HCT116 (cell line): Measurements from ENCODE around the gene CLIP2. TPM values are rescaled to one million over a fixed set of nuclear protein-coding genes. Genes with fewer than 3 reads are reported as not detected.
"Not testable (repeated sequence)": the region's sequence is repeated elsewhere in the genome, so short reads cannot be mapped to it uniquely, and the experiment has no call there.

Experiments
- ATAC-seq: fragments of 200-7000 bp; cut with Tn5 transposase; 2 replicates; pipeline ENCODE4 v1.9.1; 2020; ENCODE audit warnings: mild to moderate bottlenecking, moderate library complexity
- BruUV-seq: library from RNA; stranded (reverse); fragments of 400-500 nt; replicated peaks from 2 replicates; lab custom pipeline; 2021; lab: Mats Ljungman, UMichigan
- CTCF ChIA-PET: fragments of 300-600 bp; sonication (Branson Sonifier 250); formaldehyde crosslinking; loops from one replicate; lab custom pipeline; 2021; ENCODE audit warnings: antibody characterized with exemption; lab: Charles Lee
- POLR2A ChIA-PET: fragments of 300-600, 350-600 bp; sonication (Branson Sonifier 250); formaldehyde crosslinking; loops from one replicate; lab custom pipeline; 2021; ENCODE audit warnings: antibody characterized with exemption; lab: Charles Lee
- RAD21 ChIA-PET, 2 experiments: fragments of 300-600 bp; sonication (Branson Sonifier 250); formaldehyde crosslinking; loops; one replicate each; lab custom pipeline; 2023; ENCODE audit warnings: low total read pairs in 2 of 2; ENCODE audit not compliant: uncharacterized antibody in 2 of 2, unreplicated experiment in 2 of 2, low non-redundant PET in 1 of 2; lab: Charles Lee
- DNase-seq: peaks from one replicate; pipeline ENCODE4 v3.0.0-alpha.2; 2010; ENCODE audit warnings: low read depth, low spot score
- H2AFZ ChIP-seq: fragments of 200-600 bp; shearing (Covaris generic), sonication (generic); 2 replicates; pipeline ENCODE4 v1.6.1; 2017; ENCODE audit warnings: low read depth, mixed run types, mixed read lengths, antibody characterized with exemption, low read length; ENCODE audit not compliant: poor library complexity, severe bottlenecking
- H3K27ac ChIP-seq: 2 replicates; pipeline ENCODE4 v1.5.1; 2012; ENCODE audit warnings: low read depth, low read length
- H3K27me3 ChIP-seq: fragments of 200-600 bp; sonication (generic); 2 replicates; pipeline ENCODE4 v1.6.1; 2016; ENCODE audit warnings: mixed run types, low read length, mixed read lengths; ENCODE audit not compliant: insufficient read depth
- H3K36me3 ChIP-seq, 2 experiments: fragments of 200-500 bp in 1 of 2; fragments of 200-600 bp in 1 of 2; sonication (Bioruptor generic) in 1 of 2; sonication (generic) in 1 of 2; 2 replicates each; pipeline versions ENCODE4 v1.5.1 to v1.6.1; 2014 to 2016; ENCODE audit warnings: low read length in 2 of 2, inconsistent platforms in 1 of 2, mixed read lengths in 1 of 2, mixed run types in 1 of 2; ENCODE audit not compliant: insufficient read depth in 2 of 2, control insufficient read depth in 1 of 2
- H3K4me1 ChIP-seq, 2 experiments: fragments of 200-600 bp in 1 of 2; sonication (generic) in 1 of 2; 2 replicates each; pipeline versions ENCODE4 v1.5.1 to v1.6.1; 2012 to 2017; ENCODE audit warnings: low read length in 2 of 2, inconsistent platforms in 1 of 2, mild to moderate bottlenecking in 1 of 2, mixed read lengths in 1 of 2, mixed run types in 1 of 2, moderate library complexity in 1 of 2; ENCODE audit not compliant: insufficient read depth in 2 of 2, control insufficient read depth in 1 of 2
- H3K4me2 ChIP-seq: fragments of 200-600 bp; sonication (generic); 2 replicates; pipeline ENCODE4 v1.6.1; 2017; ENCODE audit warnings: mixed run types, low read length, mixed read lengths
- H3K4me3 ChIP-seq, 2 experiments: fragments of 200-600 bp in 1 of 2; sonication (generic) in 1 of 2; replicated peaks in 1 of 2; 2 replicates each; pipeline ENCODE4 v1.5.1; 2011 to 2016; ENCODE audit warnings: low read length in 2 of 2, control low read depth in 1 of 2, low read depth in 1 of 2, mild to moderate bottlenecking in 1 of 2, mixed read lengths in 1 of 2, mixed run types in 1 of 2
- H3K79me2 ChIP-seq: fragments of 200-600 bp; sonication (generic); 2 replicates; pipeline ENCODE4 v1.6.1; 2017; ENCODE audit warnings: mild to moderate bottlenecking, mixed run types, low read length, moderate library complexity, mixed read lengths; ENCODE audit not compliant: insufficient read depth
- H3K9ac ChIP-seq: fragments of 200-600 bp; sonication (generic); 2 replicates; pipeline ENCODE4 v1.6.1; 2016; ENCODE audit warnings: low read length, mixed read lengths
- H3K9me2 ChIP-seq: fragments of 200-600 bp; sonication (generic), shearing (Covaris generic); 2 replicates; pipeline ENCODE4 v1.6.1; 2017; ENCODE audit warnings: mixed run types, mild to moderate bottlenecking, moderate library complexity; ENCODE audit not compliant: insufficient read depth
- H3K9me3 ChIP-seq, 2 experiments: fragments of 200-500 bp in 1 of 2; fragments of 200-600 bp in 1 of 2; sonication (Bioruptor generic) in 1 of 2; sonication (generic) in 1 of 2; 2 replicates each; pipeline ENCODE4 v1.6.1; 2014 to 2017; ENCODE audit warnings: low read length in 2 of 2, mixed read lengths in 2 of 2, inconsistent platforms in 1 of 2, low read depth in 1 of 2, mild to moderate bottlenecking in 1 of 2, mixed run types in 1 of 2, moderate library complexity in 1 of 2; ENCODE audit not compliant: control insufficient read depth in 1 of 2, insufficient read depth in 1 of 2
- H4K20me1 ChIP-seq: fragments of 200-600 bp; sonication (generic), shearing (Covaris generic); 2 replicates; pipeline ENCODE4 v1.6.1; 2017; ENCODE audit warnings: mixed run types, mild to moderate bottlenecking, moderate library complexity; ENCODE audit not compliant: insufficient read depth
- ATF3 ChIP-seq: IDR thresholded peaks from 2 replicates; pipeline ENCODE4 v1.6.1; 2012
- CEBPB ChIP-seq: IDR thresholded peaks from 2 replicates; pipeline ENCODE4 v1.6.1; 2012; ENCODE audit warnings: low read depth
- FOSL1 ChIP-seq: IDR thresholded peaks from 2 replicates; pipeline ENCODE4 v1.6.1; 2012; ENCODE audit warnings: low read depth
- JUND ChIP-seq: IDR thresholded peaks from 2 replicates; pipeline ENCODE4 v1.6.1; 2012
- REST ChIP-seq: IDR thresholded peaks from 2 replicates; pipeline ENCODE4 v1.6.1; 2012; ENCODE audit warnings: low read depth
- SP1 ChIP-seq: IDR thresholded peaks from 2 replicates; pipeline ENCODE4 v1.6.1; 2012; ENCODE audit warnings: low read depth
- TCF7L2 ChIP-seq: IDR thresholded peaks from 2 replicates; pipeline ENCODE4 v1.7.0; 2011; ENCODE audit warnings: borderline replicate concordance, inconsistent platforms; ENCODE audit not compliant: insufficient read depth, insufficient read length; ENCODE audit errors: extremely low read depth
- intact Hi-C: fragments of 100-400 bp; cut with micrococcal nuclease; formaldehyde crosslinking; loops from 2 replicates; pipeline ENCODE4 v1.10.0; 2022
- total RNA-seq: library from RNA; stranded (reverse); gene quantifications from one replicate; pipeline ENCODE4 v1.2.1, GENCODE V29; 2021; ENCODE audit not compliant: unreplicated experiment

CLIP2 gene
- total RNA-seq, 1 experiment from 2014 or later, result 40.1 TPM

DNA sequence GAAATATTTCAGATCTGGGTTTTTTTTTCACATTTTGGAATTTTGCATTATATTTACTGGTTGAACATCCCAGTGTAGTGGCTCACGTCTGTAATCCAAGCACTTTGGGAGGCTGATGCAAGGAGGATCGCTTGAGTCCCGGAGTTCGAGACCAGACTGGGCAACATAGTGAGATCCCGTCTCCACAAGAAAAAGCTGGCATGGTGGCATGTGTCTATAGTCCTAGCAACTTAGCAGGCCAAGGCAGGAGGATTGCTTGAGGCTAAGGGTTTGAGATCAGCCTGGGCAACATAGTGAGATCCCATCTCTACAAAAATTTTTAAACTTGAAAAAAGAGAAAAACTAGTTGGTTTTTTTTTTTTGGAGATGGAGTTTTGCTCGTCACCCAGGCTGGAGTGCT is 41.1 kb upstream of the CLIP2 start (continued):
- TF ChIP-seq REST (no peak), FOSL1 (no peak), ATF3 (no peak), SP1 (no peak), TCF7L2 (no peak), CEBPB (no peak), JUND (no peak)

- TSS peak; percentile 25 for BruUV-seq
- peaks cover 38 to 58% of the 10 kb centered on the region in 2 experiments for H3K36me3 ChIP-seq
- CTCF ChIA-PET, result interaction anchor here (1.3 kb wide), 1 partner anchor 43 kb away, joined by 5 read pairs; no protein-coding TSS in a partner anchor
Observed at GRCh38 chr7:74249058-74249457, 40.1 kb upstream of the CLIP2 start.

More at GRCh38 chr7:74249058-74249457, 40.1 kb upstream of the CLIP2 start:
- H3K9me2 ChIP-seq, ATAC-seq, H3K9me3 ChIP-seq, H3K27me3 ChIP-seq, H3K4me3 ChIP-seq, H3K9ac ChIP-seq, POLR2A ChIA-PET, H3K4me1 ChIP-seq, H3K4me2 ChIP-seq, H4K20me1 ChIP-seq, DNase-seq, H3K27ac ChIP-seq, H2AFZ ChIP-seq, intact Hi-C loops: not testable (repeated sequence)
- peaks cover 72% of the 10 kb centered on the region for H3K79me2 ChIP-seq
- RAD21 ChIA-PET, result interaction anchor here in 1 of 2 experiments (0.6 kb wide), 1 partner anchor 182 kb away, joined by 5 read pairs; no protein-coding TSS in a partner anchor
